Neural progenitor cell (in vitro differentiated cells): ENCODE measurements around the gene C15orf39. TPM values are rescaled to one million over a fixed set of nuclear protein-coding genes. Genes with fewer than 3 reads are reported as not detected.
"Not testable (repeated sequence)": the region's sequence is repeated elsewhere in the genome, so short reads cannot be mapped to it uniquely, and the experiment has no call there.

Experiments
- DNase-seq: peaks from one replicate; pipeline ENCODE4 v3.0.0-alpha.2; 2016; ENCODE audit warnings: low spot score
- H2AFZ ChIP-seq: fragments of 200-600 bp; sonication (generic); replicated peaks from 2 replicates; pipeline ENCODE4 v1.6.1; 2016; ENCODE audit warnings: antibody characterized with exemption
- H3F3A ChIP-seq: fragments of 200-600 bp; sonication (generic); 2 replicates; pipeline ENCODE4 v1.6.1; 2016; ENCODE audit warnings: antibody characterized with exemption, low read depth
- H3K27ac ChIP-seq: fragments of 200-600 bp; sonication (generic); 2 replicates; pipeline ENCODE4 v1.5.1; 2016; ENCODE audit warnings: mild to moderate bottlenecking
- H3K27me3 ChIP-seq: fragments of 200-600 bp; sonication (generic); 2 replicates; pipeline ENCODE4 v1.6.1; 2016; ENCODE audit warnings: mild to moderate bottlenecking, moderate library complexity
- H3K36me3 ChIP-seq: fragments of 200-600 bp; sonication (generic); 2 replicates; pipeline ENCODE4 v1.5.1; 2016
- H3K4me1 ChIP-seq: fragments of 200-600 bp; sonication (generic); 2 replicates; pipeline ENCODE4 v1.6.1; 2016; ENCODE audit warnings: mixed run types
- H3K4me2 ChIP-seq: fragments of 200-600 bp; sonication (generic); 2 replicates; pipeline ENCODE4 v1.6.1; 2016
- H3K4me3 ChIP-seq: fragments of 200-600 bp; sonication (generic); 2 replicates; pipeline ENCODE4 v1.5.1; 2016
- H3K79me2 ChIP-seq: fragments of 200-600 bp; sonication (generic); 2 replicates; pipeline ENCODE4 v1.6.1; 2016; ENCODE audit warnings: low read depth
- H3K9ac ChIP-seq: fragments of 200-600 bp; sonication (generic); 2 replicates; pipeline ENCODE4 v1.6.1; 2016
- H3K9me3 ChIP-seq: fragments of 200-600 bp; sonication (generic); 2 replicates; pipeline ENCODE4 v1.5.1; 2016; ENCODE audit warnings: low read depth
- H4K20me1 ChIP-seq: fragments of 200-600 bp; sonication (generic); 2 replicates; pipeline ENCODE4 v1.6.1; 2016; ENCODE audit warnings: low read depth
- H3K27ac Mint-ChIP-seq: 3 replicates; pipeline ENCODE4 v1.8.0; 2021; ENCODE audit warnings: mixed read lengths
- H3K27me3 Mint-ChIP-seq: 2 replicates; pipeline ENCODE4 v1.8.0; 2022; ENCODE audit warnings: low read depth, mild to moderate bottlenecking, inconsistent platforms, moderate library complexity, mixed read lengths; ENCODE audit not compliant: insufficient read depth
- H3K36me3 Mint-ChIP-seq: 3 replicates; pipeline ENCODE4 v1.8.0; 2021; ENCODE audit warnings: mixed read lengths
- H3K4me1 Mint-ChIP-seq: 3 replicates; pipeline ENCODE4 v1.8.0; 2021; ENCODE audit warnings: mixed read lengths
- H3K4me3 Mint-ChIP-seq: 3 replicates; pipeline ENCODE4 v1.8.0; 2021; ENCODE audit warnings: mild to moderate bottlenecking, moderate library complexity, mixed read lengths
- H3K9me3 Mint-ChIP-seq: 3 replicates; pipeline ENCODE4 v1.8.0; 2020; ENCODE audit warnings: mixed read lengths
- small RNA-seq: library from RNA; depleted of rRNA; stranded (forward); fragments of <200 nt; gene quantifications from one replicate; pipeline ENCODE3, GENCODE V24; 2015
- total RNA-seq: library from RNA; depleted of rRNA; stranded (reverse); fragments of >200 nt; gene quantifications from 2 replicates; pipeline ENCODE4 v1.2.3, GENCODE V29; 2015; ENCODE audit warnings: low replicate concordance

The C15orf39 gene
- total RNA-seq, 1 donor from 2014 or later: 1.2 TPM

GRCh38 chr15:75258620-75259343 lies 57.1 kb downstream of the C15orf39 start:
- not testable (repeated sequence) for H3K9me3 Mint-ChIP-seq, H3K27ac Mint-ChIP-seq, H4K20me1 ChIP-seq, H3K27ac ChIP-seq, H3K36me3 Mint-ChIP-seq, DNase-seq, H3K36me3 ChIP-seq, H3F3A ChIP-seq, H3K4me1 Mint-ChIP-seq, H3K79me2 ChIP-seq, H3K4me3 ChIP-seq, H3K4me3 Mint-ChIP-seq, H3K9me3 ChIP-seq, H3K27me3 Mint-ChIP-seq, H3K27me3 ChIP-seq, H3K9ac ChIP-seq, H3K4me1 ChIP-seq, H3K4me2 ChIP-seq, H2AFZ ChIP-seq

GRCh38 chr15:75259873-75260272 lies 58.2 kb downstream of the C15orf39 start:
- H3K4me2 ChIP-seq, H3K4me3 Mint-ChIP-seq, H3K36me3 ChIP-seq, H3K9ac ChIP-seq, H3K27ac Mint-ChIP-seq, H2AFZ ChIP-seq, H3K4me1 Mint-ChIP-seq, H3K9me3 ChIP-seq, H3K4me1 ChIP-seq, H3K36me3 Mint-ChIP-seq, H3K27me3 ChIP-seq, H3K9me3 Mint-ChIP-seq, H3K79me2 ChIP-seq, H3K27ac ChIP-seq, DNase-seq, H3K27me3 Mint-ChIP-seq, H4K20me1 ChIP-seq, H3K4me3 ChIP-seq, H3F3A ChIP-seq: not testable (repeated sequence)

Small RNA genes lying within 50 kb of the gene (small RNA-seq; reads per million reads assigned to genes)
- gene AC068338.1: not detected

Other genes starting within 250 kb of the C15orf39 start
- gene RPP25, start 245.1 kb upstream of the C15orf39 start, total RNA-seq: 2.5 and 7.2 TPM in 2 replicates
- gene SCAMP5, start 206.3 kb upstream of the C15orf39 start, total RNA-seq: 16.4 and 24.9 TPM in 2 replicates
- 15.8 and 38.6 TPM in 2 replicates for gene PPCDC, start 178.3 kb upstream of the C15orf39 start, total RNA-seq
- not detected in 2 replicates for gene GOLGA6C, start 56.5 kb downstream of the C15orf39 start, total RNA-seq
- gene GOLGA6D, start 81.0 kb downstream of the C15orf39 start, total RNA-seq: not detected in 2 replicates
- gene COMMD4, start 134.2 kb downstream of the C15orf39 start, total RNA-seq: 36.4 and 72.6 TPM in 2 replicates
- gene NEIL1, start 145.2 kb downstream of the C15orf39 start, total RNA-seq: 11.2 and 30.1 TPM in 2 replicates
- 76.8 and 164 TPM in 2 replicates for gene MAN2C1, start 166.7 kb downstream of the C15orf39 start, total RNA-seq
- 69.0 and 86.1 TPM in 2 replicates for gene SIN3A, start 249.8 kb downstream of the C15orf39 start, total RNA-seq